ENCODE data around the gene BRME1.

- TF ChIP-seq CTCF (IDR thresholded peaks at IDR 0.05) (no peak), POLR2A (IDR thresholded peaks at IDR 0.05) (no peak)
Measured at GRCh38 chr19:13875824-13876223, 30.1 kb downstream of the BRME1 start.

Measured in testis (tissue), 2 donors.